Activated CD8-positive, alpha-beta memory T cell treated with anti-CD3 and anti-CD28 coated beads for 36 hours (primary cell): ENCODE results near the gene CPEB1. TPM values are rescaled to one million over a fixed set of nuclear protein-coding genes. Genes with fewer than 3 reads are reported as not detected.

Experiments used
- CTCF ChIA-PET: fragments of 350-600 bp; sonication (Branson Sonifier 250); formaldehyde crosslinking; loops from one replicate; lab custom pipeline; 2021; ENCODE audit warnings: antibody characterized with exemption; lab: Charles Lee
- POLR2A ChIA-PET: fragments of 350-600 bp; sonication (Branson Sonifier 250); formaldehyde crosslinking; loops from one replicate; lab custom pipeline; 2021; ENCODE audit warnings: antibody characterized with exemption; lab: Charles Lee
- total RNA-seq, 2 experiments: library from RNA; stranded (reverse); gene quantifications; one replicate each; pipeline ENCODE4 v1.2.3, GENCODE V29; 2021

CPEB1 gene
- total RNA-seq = under 1 TPM; 0.55 to 0.63 TPM

- CTCF ChIA-PET = no interaction called here
- POLR2A ChIA-PET = no interaction called here
Measured at GRCh38 chr15:82647045-82647834, at the start of gene CPEB1. Gene CPEB1, minus strand, starts transcription at chr15:82647363. Its CDS starts 18,904 bp downstream, at chr15:82628459.

GRCh38 chr15:82692171-82692570 is 45.0 kb upstream of the CPEB1 start:
- ChIA-PET CTCF (no interaction called here), POLR2A (no interaction called here)

- POLR2A ChIA-PET = no interaction called here
- CTCF ChIA-PET = no interaction called here
Measured at GRCh38 chr15:82689147-82689546, 42.0 kb upstream of the CPEB1 start.

GRCh38 chr15:82688691-82689090 is 41.5 kb upstream of the CPEB1 start:
- POLR2A ChIA-PET = no interaction called here
- CTCF ChIA-PET = no interaction called here

GRCh38 chr15:82681371-82681770 is 34.2 kb upstream of the CPEB1 start:
- POLR2A ChIA-PET = interaction anchor here (0.6 kb wide), 1 partner anchor 49 kb away, joined by 5 read pairs; no protein-coding TSS in a partner anchor
- CTCF ChIA-PET = interaction anchor here (0.7 kb wide), 1 partner anchor 28 kb away, joined by 3 read pairs; no protein-coding TSS in a partner anchor

- POLR2A ChIA-PET = interaction anchor here (0.6 to 1.3 kb wide), 2 partner anchors 48 to 140 kb away, joined by 4 to 5 read pairs; partner anchors contain the start of gene RPS17
- CTCF ChIA-PET = interaction anchor here (0.7 kb wide), 1 partner anchor 29 kb away, joined by 3 read pairs; no protein-coding TSS in a partner anchor
Measured at GRCh38 chr15:82680200-82681102, 33.3 kb upstream of the CPEB1 start.

GRCh38 chr15:82679626-82680199 is 32.5 kb upstream of the CPEB1 start:
- ChIA-PET POLR2A (interaction anchor here (1.3 kb wide), 1 partner anchor 139 kb away, joined by 4 read pairs; the partner anchor contains the start of gene RPS17), CTCF (interaction anchor here (0.7 kb wide), 1 partner anchor 71 kb away, joined by 4 read pairs; no protein-coding TSS in a partner anchor)

- ChIA-PET POLR2A (no interaction called here), CTCF (interaction anchor here (0.6 kb wide), 1 partner anchor 467 kb away, joined by 3 read pairs; no protein-coding TSS in a partner anchor)
Measured at GRCh38 chr15:82677720-82678323, 30.7 kb upstream of the CPEB1 start.

- CTCF ChIA-PET = no interaction called here
- POLR2A ChIA-PET = no interaction called here
Measured at GRCh38 chr15:82674873-82675272, 27.7 kb upstream of the CPEB1 start.

GRCh38 chr15:82670699-82671098 is 23.5 kb upstream of the CPEB1 start:
- POLR2A ChIA-PET = no interaction called here

GRCh38 chr15:82666606-82667005 is 19.4 kb upstream of the CPEB1 start:
- CTCF ChIA-PET = no interaction called here

More at GRCh38 chr15:82670699-82671098, 23.5 kb upstream of the CPEB1 start:
- CTCF ChIA-PET = no interaction called here

GRCh38 chr15:82664021-82664420 is 16.9 kb upstream of the CPEB1 start:
- ChIA-PET CTCF (no interaction called here), POLR2A (no interaction called here)

More at GRCh38 chr15:82666606-82667005, 19.4 kb upstream of the CPEB1 start:
- POLR2A ChIA-PET = no interaction called here

- CTCF ChIA-PET = no interaction called here
- POLR2A ChIA-PET = no interaction called here
Measured at GRCh38 chr15:82663186-82663600, 16.0 kb upstream of the CPEB1 start.

GRCh38 chr15:82662641-82663040 is 15.5 kb upstream of the CPEB1 start:
- ChIA-PET CTCF (no interaction called here), POLR2A (no interaction called here)

- POLR2A ChIA-PET = no interaction called here
- CTCF ChIA-PET = no interaction called here
Measured at GRCh38 chr15:82660378-82660777, 13.2 kb upstream of the CPEB1 start.

- ChIA-PET CTCF (no interaction called here), POLR2A (no interaction called here)
Measured at GRCh38 chr15:82656641-82657266, 9.6 kb upstream of the CPEB1 start.

GRCh38 chr15:82655606-82656005 is 8.4 kb upstream of the CPEB1 start:
- ChIA-PET CTCF (no interaction called here), POLR2A (interaction anchor here (0.6 kb wide), 1 partner anchor 14 kb away, joined by 3 read pairs; no protein-coding TSS in a partner anchor)

- CTCF ChIA-PET = no interaction called here
- POLR2A ChIA-PET = no interaction called here
Measured at GRCh38 chr15:82653483-82654168, 6.5 kb upstream of the CPEB1 start.
